IMR-90 (cell line): ENCODE results near the gene GNAZ. TPM values are rescaled to one million over a fixed set of nuclear protein-coding genes. Genes with fewer than 3 reads are reported as not detected.
"Not testable (repeated sequence)": the region's sequence is repeated elsewhere in the genome, so short reads cannot be mapped to it uniquely, and the experiment has no call there.

Experiments
- ATAC-seq: fragments of 200-7000 bp; cut with Tn5 transposase; 2 replicates; pipeline ENCODE4 v1.9.1; 2020; ENCODE audit warnings: low read depth, mild to moderate bottlenecking, moderate library complexity
- BruUV-seq: library from RNA; stranded (reverse); fragments of 400-500 nt; replicated peaks from 2 replicates; lab custom pipeline; 2021; lab: Mats Ljungman, UMichigan
- CTCF ChIA-PET: fragments of 300-600 bp; formaldehyde crosslinking; extraction: SDS; loops from one replicate; lab custom pipeline; 2021; ENCODE audit warnings: antibody characterized with exemption; lab: Yijun Ruan, JAX
- POLR2A ChIA-PET: fragments of 300-600 bp; sonication (Branson Sonifier 250); formaldehyde crosslinking; loops from one replicate; lab custom pipeline; 2022; ENCODE audit warnings: antibody characterized with exemption; ENCODE audit not compliant: unreplicated experiment; lab: Charles Lee
- DNase-seq: peaks from one replicate; pipeline ENCODE4 v3.0.0; 2013
- H2AFZ ChIP-seq: replicated peaks from 2 replicates; pipeline ENCODE3; 2013; ENCODE audit warnings: low read length, mild to moderate bottlenecking; ENCODE audit not compliant: poor library complexity
- H2AK5ac ChIP-seq: 2 replicates; pipeline ENCODE4 v1.6.1; 2013; ENCODE audit warnings: low read depth, low read length, inconsistent platforms
- H2AK9ac ChIP-seq: replicated peaks from 2 replicates; pipeline ENCODE3; 2013; ENCODE audit warnings: mild to moderate bottlenecking, low read depth, low read length, moderate library complexity; ENCODE audit not compliant: poor library complexity
- H2BK120ac ChIP-seq: 2 replicates; pipeline ENCODE4 v1.6.1; 2013; ENCODE audit warnings: low read depth, low read length, inconsistent platforms
- H2BK15ac ChIP-seq: 3 replicates; pipeline ENCODE4 v1.6.1; 2013; ENCODE audit warnings: low read depth, low read length, inconsistent platforms
- H2BK20ac ChIP-seq: 2 replicates; pipeline ENCODE4 v1.6.1; 2013; ENCODE audit warnings: low read depth, mild to moderate bottlenecking, inconsistent platforms, low read length, moderate library complexity
- H2BK5ac ChIP-seq: 2 replicates; pipeline ENCODE4 v1.6.1; 2013; ENCODE audit warnings: mild to moderate bottlenecking, low read depth, low read length, inconsistent platforms; ENCODE audit not compliant: poor library complexity, severe bottlenecking
- H3K14ac ChIP-seq: replicated peaks from 2 replicates; pipeline ENCODE4 v1.6.1; 2013; ENCODE audit warnings: low read depth, low read length, inconsistent platforms
- H3K18ac ChIP-seq: 2 replicates; pipeline ENCODE4 v1.6.1; 2013; ENCODE audit warnings: low read depth, low read length, control low read depth
- H3K23ac ChIP-seq: 2 replicates; pipeline ENCODE4 v1.6.1; 2013; ENCODE audit warnings: low read depth, low read length, inconsistent platforms
- H3K27ac ChIP-seq: 2 replicates; pipeline ENCODE4 v1.5.1; 2013; ENCODE audit warnings: mild to moderate bottlenecking, control low read depth, low read length; ENCODE audit not compliant: insufficient read depth
- H3K27me3 ChIP-seq: 2 replicates; pipeline ENCODE4 v1.6.1; 2013; ENCODE audit warnings: low read length; ENCODE audit not compliant: control insufficient read depth, insufficient read depth
- H3K36me3 ChIP-seq: 2 replicates; pipeline ENCODE4 v1.6.1; 2013; ENCODE audit warnings: low read length, mixed read lengths; ENCODE audit not compliant: control insufficient read depth, insufficient read depth
- H3K4ac ChIP-seq: 2 replicates; pipeline ENCODE4 v1.6.1; 2013; ENCODE audit warnings: low read depth, low read length, inconsistent platforms
- H3K4me1 ChIP-seq: 2 replicates; pipeline ENCODE4 v1.6.1; 2013; ENCODE audit warnings: low read length, mixed read lengths; ENCODE audit not compliant: control insufficient read depth, insufficient read depth
- H3K4me2 ChIP-seq: 2 replicates; pipeline ENCODE4 v1.6.1; 2013; ENCODE audit warnings: low read depth, mild to moderate bottlenecking, control low read depth, low read length, moderate library complexity
- H3K4me3 ChIP-seq: 2 replicates; pipeline ENCODE4 v1.5.1; 2013; ENCODE audit warnings: low read depth, mild to moderate bottlenecking, control low read depth, low read length, moderate library complexity; ENCODE audit not compliant: insufficient read depth
- H3K56ac ChIP-seq: 2 replicates; pipeline ENCODE4 v1.6.1; 2013; ENCODE audit warnings: low read length, inconsistent platforms; ENCODE audit not compliant: insufficient read depth; ENCODE audit errors: extremely low read depth
- H3K79me1 ChIP-seq, 2 experiments: 2 replicates each; pipeline ENCODE4 v1.6.1; 2013; ENCODE audit warnings: low read length in 2 of 2, inconsistent platforms in 1 of 2, low read depth in 1 of 2
- H3K9ac ChIP-seq: 2 replicates; pipeline ENCODE4 v1.6.1; 2013; ENCODE audit warnings: low read depth, low read length, control low read depth
- H3K9me1 ChIP-seq: 2 replicates; pipeline ENCODE4 v1.6.1; 2013; ENCODE audit warnings: low read length, inconsistent platforms; ENCODE audit not compliant: insufficient read depth
- H3K9me3 ChIP-seq: 2 replicates; pipeline ENCODE4 v1.6.1; 2013; ENCODE audit warnings: low read length; ENCODE audit not compliant: control insufficient read depth, insufficient read depth
- H4K20me1 ChIP-seq: 2 replicates; pipeline ENCODE4 v1.6.1; 2013; ENCODE audit warnings: low read length, inconsistent platforms; ENCODE audit not compliant: insufficient read depth
- H4K5ac ChIP-seq: 2 replicates; pipeline ENCODE4 v1.6.1; 2013; ENCODE audit warnings: mild to moderate bottlenecking, low read depth, low read length, control low read depth
- H4K8ac ChIP-seq, 2 experiments: 2 replicates each; pipeline ENCODE4 v1.6.1; 2013; ENCODE audit warnings: low read depth in 2 of 2, low read length in 2 of 2, control low read depth in 1 of 2, inconsistent platforms in 1 of 2
- H4K91ac ChIP-seq: 2 replicates; pipeline ENCODE4 v1.6.1; 2013; ENCODE audit warnings: low read depth, low read length, inconsistent platforms; ENCODE audit not compliant: insufficient read depth
- MAZ ChIP-seq: IDR thresholded peaks from 2 replicates; pipeline ENCODE4 v1.6.1; 2012; ENCODE audit warnings: low read depth, mild to moderate bottlenecking, low read length, improper control_type of control experiment, moderate library complexity, borderline replicate concordance
- NFE2L2 ChIP-seq: fragments of 150-350 bp; IDR thresholded peaks from 2 replicates; pipeline ENCODE4 v1.6.1; 2016; ENCODE audit warnings: low read depth, mild to moderate bottlenecking, low read length
- RCOR1 ChIP-seq: IDR thresholded peaks from 2 replicates; pipeline ENCODE4 v1.6.1; 2012; ENCODE audit warnings: mild to moderate bottlenecking, low read length, improper control_type of control experiment; ENCODE audit not compliant: insufficient replicate concordance
- WGBS, 2 experiments: methylation state at CpG; one replicate each; pipeline versions ENCODE4 v1.1.5 to v1.1.7; 2013; ENCODE audit warnings: missing lambda C conversion rate in 2 of 2; ENCODE audit not compliant: insufficient read length in 1 of 2; ENCODE audit errors: extremely low coverage in 2 of 2; 5-methylcytosine and 5-hydroxymethylcytosine counted together
- dilution Hi-C: fragments of 300-500 bp; cut with HindIII; formaldehyde crosslinking; loops from one replicate; pipeline ENCODE4 v1.14.3; 2018; ENCODE audit warnings: low sequenced_read_pairs; ENCODE audit not compliant: unreplicated experiment
- in situ Hi-C: fragments of 300-500 bp; cut with MboI; formaldehyde crosslinking; loops from 3 replicates; pipeline ENCODE4 v1.14.3; 2019; ENCODE audit warnings: low sequenced_read_pairs, inconsistent platforms, mixed read lengths
- intact Hi-C: fragments of 100-400 bp; cut with micrococcal nuclease; formaldehyde crosslinking; loops from 2 replicates; pipeline ENCODE4 v1.10.0; 2022
- polyA plus RNA-seq, 3 experiments: library from polyadenylated mRNA; depleted of rRNA; stranded (reverse); fragments of >200 nt; gene quantifications; 2 replicates each; pipeline ENCODE4 v1.2.3, GENCODE V29; 2012; ENCODE audit warnings: low replicate concordance in 1 of 3
- total RNA-seq: library from RNA; depleted of rRNA; stranded (reverse); fragments of >200 nt; gene quantifications from 2 replicates; pipeline ENCODE4 v1.2.3, GENCODE V29; 2012

Gene GNAZ
- total and polyA plus RNA-seq, 2 of the 4 experiments (the other 2 are of a cell fraction): 1.5 to 2.5 TPM

- no peak overlapping the region for H3K4ac ChIP-seq
Measured at GRCh38 chr22:23026777-23027176, 43.5 kb upstream of the GNAZ start.

GRCh38 chr22:23027849-23028248, 42.5 kb upstream of the GNAZ start:
- H3K23ac ChIP-seq, H3K14ac ChIP-seq, in situ Hi-C loops, dilution Hi-C loops, H3K9me1 ChIP-seq, intact Hi-C loops, H4K91ac ChIP-seq, H2AK5ac ChIP-seq, H3K79me1 ChIP-seq, H3K27ac ChIP-seq, H3K36me3 ChIP-seq, H3K4me3 ChIP-seq, H2BK120ac ChIP-seq, H4K20me1 ChIP-seq, H4K5ac ChIP-seq, CTCF ChIA-PET, POLR2A ChIA-PET, H2BK5ac ChIP-seq, H3K56ac ChIP-seq, DNase-seq, H2BK20ac ChIP-seq, H2AFZ ChIP-seq, H2BK15ac ChIP-seq, BruUV-seq, H2AK9ac ChIP-seq, H3K27me3 ChIP-seq, ATAC-seq, H3K4ac ChIP-seq, H3K18ac ChIP-seq, H3K4me2 ChIP-seq, H4K8ac ChIP-seq, H3K4me1 ChIP-seq, H3K9ac ChIP-seq, H3K9me3 ChIP-seq: not testable (repeated sequence)

More at GRCh38 chr22:23026777-23027176, 43.5 kb upstream of the GNAZ start:
- no peak overlapping the region for H2BK120ac ChIP-seq
- no peak overlapping the region for H3K27ac ChIP-seq
- DNase-seq: no peak
- no peak overlapping the region for H2BK5ac ChIP-seq
- 77% methylated on average over 4 of the region's 10 CpGs; no CpG with 5 or more reads in 1 of the 2 experiments for WGBS, 2 experiments
- H4K91ac ChIP-seq: no peak overlapping the region
- no peaks in the 10 kb centered on the region for H3K9me1 ChIP-seq
- TF ChIP-seq RCOR1 (no peak), NFE2L2 (no peak), MAZ (no peak)
- H4K20me1 ChIP-seq: no peaks in the 10 kb centered on the region
- no peak overlapping the region for H3K18ac ChIP-seq
- H2BK15ac ChIP-seq: no peak overlapping the region
- H3K4me1 ChIP-seq: no peaks in the 10 kb centered on the region
- no peak overlapping the region for H2BK20ac ChIP-seq
- H2AK5ac ChIP-seq: no peak overlapping the region
- no peak overlapping the region for H3K23ac ChIP-seq
- no peak overlapping the region for H3K9ac ChIP-seq
- no peak overlapping the region for H4K8ac ChIP-seq
- no peak overlapping the region for H3K14ac ChIP-seq
- no peaks in the 10 kb centered on the region for H3K9me3 ChIP-seq
- no peaks in the 10 kb centered on the region for H3K79me1 ChIP-seq
- H3K56ac ChIP-seq: no peak overlapping the region
- dilution Hi-C loops: no loop called here
- no peak overlapping the region for H3K4me2 ChIP-seq
- no peak for ATAC-seq
- no peak overlapping the region for H2AFZ ChIP-seq
- ChIA-PET POLR2A (no interaction called here), CTCF (no interaction called here)
- H3K4me3 ChIP-seq: no peak overlapping the region
- BruUV-seq: no TSS peak
- H2AK9ac ChIP-seq: no peak overlapping the region
- H4K5ac ChIP-seq: no peak overlapping the region
- in situ Hi-C loops: no loop called here
- no peaks in the 10 kb centered on the region; the same call in 1 of the 2 replicates for H3K27me3 ChIP-seq
- H3K36me3 ChIP-seq: no peaks in the 10 kb centered on the region
- intact Hi-C loops: no loop called here
